ENCODE data around the gene IL1R2.
"Not testable (repeated sequence)": the region's sequence is repeated elsewhere in the genome, so short reads cannot be mapped to it uniquely, and the experiment has no call there.

The IL1R2 gene

DNA sequence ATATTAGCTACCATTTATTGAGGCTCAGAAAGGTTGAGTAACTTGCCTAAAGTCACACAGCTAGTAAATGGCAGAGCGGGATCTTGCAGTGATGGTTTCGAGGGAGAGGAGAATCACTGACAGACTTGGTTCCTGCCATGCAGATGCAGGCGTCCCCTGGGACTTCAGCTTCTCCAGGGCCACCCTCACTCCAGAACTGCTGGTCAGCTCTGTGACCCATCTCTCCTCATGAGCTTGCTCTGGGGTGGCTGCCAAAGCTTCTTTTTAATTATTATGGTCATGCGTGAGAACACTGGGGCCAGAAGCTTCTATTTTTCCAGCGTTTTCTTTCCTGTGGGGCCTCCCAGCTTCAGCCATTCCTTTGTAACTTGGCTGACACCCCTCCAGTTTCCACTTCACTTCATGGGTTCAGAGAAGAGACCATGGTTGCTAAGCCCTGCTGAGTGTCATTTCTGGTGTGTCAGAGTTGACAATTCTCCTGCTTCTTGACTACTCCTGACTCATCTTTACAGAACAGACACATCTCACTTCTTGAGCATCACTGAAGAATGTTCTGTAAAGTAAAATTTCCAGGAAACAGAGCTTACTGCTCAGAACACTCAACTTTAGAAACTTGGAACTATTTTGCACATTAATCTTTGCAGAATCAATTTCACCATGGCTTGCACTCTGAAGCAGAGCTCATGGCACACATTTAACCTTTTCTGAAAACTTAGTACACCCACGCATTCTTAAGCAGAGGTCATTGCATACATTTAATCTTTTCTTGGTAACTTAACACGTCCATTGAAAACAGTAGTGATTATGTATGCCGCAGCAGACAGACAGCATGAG, 70.4 kb downstream of the IL1R2 start:
- no peak for DNase-seq (ENCODE audit: low spot score)

DNA sequence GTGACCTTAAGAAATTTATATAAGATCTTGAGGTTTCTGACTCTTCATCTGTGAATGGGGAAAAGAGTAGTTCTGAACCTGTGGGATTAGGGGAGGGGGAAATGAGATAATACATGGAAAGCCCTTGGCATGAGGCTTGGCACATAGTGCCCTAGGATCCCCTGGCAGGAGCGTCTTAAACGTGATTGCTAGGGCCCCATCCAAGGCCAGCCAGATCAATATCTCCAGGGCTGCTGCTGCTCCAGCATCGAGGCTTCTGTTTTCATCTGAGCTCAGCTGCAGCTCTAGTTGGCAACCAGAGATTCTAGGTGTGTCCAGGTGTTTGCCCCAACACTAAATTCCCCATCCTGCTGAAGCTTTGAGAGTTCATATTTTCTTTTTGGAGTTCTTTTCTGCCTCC, 71.0 kb downstream of the IL1R2 start:
- no peak for DNase-seq (ENCODE audit: low spot score)

DNA sequence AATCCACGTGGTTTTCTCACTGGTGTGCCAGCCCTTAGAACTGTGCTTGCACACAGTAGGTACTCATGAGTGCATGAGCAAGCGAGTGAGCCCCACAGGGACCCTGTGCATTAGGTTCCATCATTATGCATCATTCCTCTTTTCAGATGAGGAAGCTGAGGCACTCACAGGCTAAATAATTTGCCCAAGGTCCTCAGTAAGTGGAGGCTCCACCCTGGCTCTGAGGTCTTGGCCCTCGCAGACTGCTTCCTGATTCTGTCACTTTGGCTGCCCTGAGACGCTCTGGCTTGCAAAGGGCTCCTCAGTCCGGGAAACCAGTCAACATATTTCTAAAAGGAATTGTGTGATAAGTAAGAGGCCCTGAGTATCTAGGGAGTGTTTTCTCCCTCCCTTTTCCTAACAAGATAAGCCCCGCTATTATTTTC, 71.7 kb downstream of the IL1R2 start:
- DNase-seq (ENCODE audit: low spot score), result no peak

DNA sequence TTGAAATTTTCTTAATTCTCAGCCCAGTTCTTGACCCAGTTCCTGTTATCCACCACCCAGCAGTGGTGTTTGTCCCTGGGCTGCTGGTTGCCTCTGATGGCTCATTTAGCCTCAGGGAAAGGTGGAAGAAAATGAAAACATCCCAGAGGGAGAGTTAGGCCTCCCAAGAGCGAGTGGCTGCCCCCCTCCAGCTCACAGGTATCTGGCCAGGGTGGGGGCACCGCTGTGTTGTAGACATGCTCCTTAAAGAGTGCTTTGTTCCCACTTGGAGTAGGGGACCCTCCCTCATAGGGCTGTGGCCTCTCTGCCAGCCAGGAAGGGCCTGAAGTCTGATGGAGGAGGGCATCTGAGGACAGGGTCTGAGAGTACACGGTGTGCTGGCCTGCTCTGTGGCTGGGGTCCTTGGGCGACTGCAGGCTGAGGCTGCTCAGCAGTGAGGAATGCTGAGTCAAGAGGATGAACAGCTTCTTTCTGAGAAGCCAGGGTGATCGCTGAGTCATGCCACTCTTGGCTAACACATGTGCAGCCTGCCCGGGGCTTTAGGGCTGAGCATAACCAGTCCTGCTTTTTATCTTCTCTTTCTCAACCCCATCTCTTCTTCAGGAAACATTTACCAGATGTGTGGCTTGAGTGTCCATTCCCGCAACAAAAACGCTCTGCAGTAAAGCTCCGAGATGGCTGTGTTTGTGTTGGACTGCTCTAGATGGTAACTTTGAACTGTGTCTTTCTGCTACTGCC, 72.3 kb downstream of the IL1R2 start:
- DNase-seq (ENCODE audit: low spot score), result peak; percentile 54

DNA sequence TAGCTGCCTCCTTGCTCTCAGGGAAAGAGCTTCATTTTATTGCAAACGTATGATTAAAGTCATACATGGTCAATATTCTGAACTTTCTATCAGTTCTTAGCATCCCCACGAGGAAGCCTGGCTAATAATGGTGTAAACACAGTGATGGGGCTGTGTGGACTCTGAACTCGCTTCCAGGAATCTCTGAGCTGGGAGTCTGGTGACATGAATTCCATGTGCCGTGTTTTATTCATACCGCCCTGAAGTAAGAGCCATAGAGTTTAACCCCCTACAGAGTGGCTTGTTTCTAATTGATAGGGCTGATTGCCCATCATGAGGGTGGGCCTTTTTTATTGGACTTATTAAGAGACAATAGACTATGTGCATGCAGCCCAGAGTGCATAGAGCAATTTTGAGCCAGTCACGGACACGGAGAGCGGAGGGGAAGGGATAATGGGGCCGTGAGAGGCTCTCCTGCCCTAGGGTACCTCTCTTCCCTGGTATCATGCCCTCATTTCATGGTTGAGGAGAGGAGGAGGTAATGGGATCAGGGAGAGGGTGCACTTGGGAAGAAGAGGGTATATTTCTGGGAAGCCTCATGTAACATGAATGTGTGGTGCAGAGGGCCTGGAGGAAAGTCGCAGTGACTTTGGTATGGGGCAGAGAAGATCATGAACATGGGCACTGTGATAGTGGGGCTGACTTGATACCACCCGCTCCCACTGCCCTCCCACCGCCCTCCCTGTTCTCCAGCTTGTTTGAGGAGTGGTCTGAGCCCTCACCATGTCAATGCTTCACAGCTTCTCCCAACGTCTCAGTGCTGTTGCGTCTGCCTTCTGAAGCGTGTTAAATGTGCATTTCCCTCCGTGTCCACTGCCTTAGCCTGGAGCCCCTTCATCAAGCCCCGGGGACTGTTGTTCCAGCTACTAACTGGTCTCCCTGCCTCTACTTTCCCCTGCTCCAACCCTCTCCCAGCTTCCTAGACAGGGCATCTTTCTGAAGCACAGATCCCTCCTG, 73.2 kb downstream of the IL1R2 start:
- no peak for DNase-seq (ENCODE audit: low spot score)

DNA sequence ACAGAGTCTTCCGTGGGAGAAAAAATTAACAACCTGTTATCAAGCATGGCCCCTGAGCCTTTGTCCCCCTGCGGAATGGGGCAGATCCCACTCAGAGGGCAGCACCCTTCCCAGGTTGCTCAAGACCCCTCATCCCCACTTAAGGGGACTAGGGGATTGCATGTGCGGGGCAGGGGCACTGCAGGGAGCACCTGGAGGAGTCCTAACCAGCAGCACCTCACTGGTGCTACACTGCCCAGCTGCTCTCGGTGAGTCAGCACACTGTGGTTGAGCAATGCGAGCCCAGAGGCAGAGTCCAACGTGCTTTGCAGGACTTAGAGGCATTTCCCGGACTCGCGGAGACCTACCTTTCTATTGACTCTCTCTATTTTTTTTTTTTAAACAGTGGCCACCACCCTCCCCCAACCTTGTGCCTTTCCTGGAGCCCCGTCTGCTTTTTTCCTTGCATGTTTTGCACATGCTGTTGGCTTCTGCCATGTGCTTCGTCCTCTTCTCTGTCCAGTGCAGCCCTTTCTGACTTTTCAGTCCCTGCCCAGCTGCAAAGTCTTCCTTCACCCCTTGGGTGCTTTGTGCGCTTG, 74.0 kb downstream of the IL1R2 start:
- DNase-seq (ENCODE audit: low spot score), result peak; percentile 63

DNA sequence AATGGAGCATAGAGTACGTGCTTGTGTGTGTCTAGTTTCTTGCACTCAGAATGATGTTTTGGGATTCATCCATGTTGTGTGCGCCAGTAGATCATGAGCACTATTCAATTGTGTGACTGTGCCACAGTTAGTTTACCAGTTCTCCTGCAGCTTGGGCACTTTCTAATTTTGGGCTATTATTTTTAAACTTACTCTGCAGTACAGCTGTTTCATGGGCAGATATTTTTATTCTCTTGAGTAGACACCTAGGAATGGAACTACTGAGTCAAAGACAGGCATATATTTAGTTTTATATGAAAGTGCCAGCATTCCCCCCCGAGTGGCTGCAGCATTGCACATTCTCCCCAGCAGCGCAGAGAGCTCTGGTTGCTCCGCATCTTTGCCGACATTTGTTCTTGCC, 74.8 kb downstream of the IL1R2 start:
- DNase-seq (ENCODE audit: low spot score), result no peak

DNA sequence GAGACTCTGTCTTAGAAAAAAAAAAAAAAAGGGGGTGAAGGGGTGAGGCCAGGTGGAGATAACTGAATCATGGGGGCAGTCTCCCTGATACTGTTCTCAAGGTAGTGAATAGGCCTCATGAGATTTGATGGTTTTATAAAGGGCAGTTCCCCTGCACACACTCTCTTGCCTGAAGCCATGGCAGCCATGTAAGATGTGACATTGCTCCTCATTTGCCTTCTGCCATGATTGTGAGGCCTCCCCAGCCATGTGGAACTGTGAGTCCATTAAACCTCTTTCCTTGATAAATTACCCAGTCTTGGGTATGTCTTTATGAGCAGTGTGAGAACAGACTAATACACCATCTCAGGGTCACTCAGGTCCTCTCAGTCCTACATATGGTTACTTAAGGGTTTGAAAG, 76.4 kb downstream of the IL1R2 start:
- not testable (repeated sequence) for DNase-seq (ENCODE audit: low spot score)

DNA sequence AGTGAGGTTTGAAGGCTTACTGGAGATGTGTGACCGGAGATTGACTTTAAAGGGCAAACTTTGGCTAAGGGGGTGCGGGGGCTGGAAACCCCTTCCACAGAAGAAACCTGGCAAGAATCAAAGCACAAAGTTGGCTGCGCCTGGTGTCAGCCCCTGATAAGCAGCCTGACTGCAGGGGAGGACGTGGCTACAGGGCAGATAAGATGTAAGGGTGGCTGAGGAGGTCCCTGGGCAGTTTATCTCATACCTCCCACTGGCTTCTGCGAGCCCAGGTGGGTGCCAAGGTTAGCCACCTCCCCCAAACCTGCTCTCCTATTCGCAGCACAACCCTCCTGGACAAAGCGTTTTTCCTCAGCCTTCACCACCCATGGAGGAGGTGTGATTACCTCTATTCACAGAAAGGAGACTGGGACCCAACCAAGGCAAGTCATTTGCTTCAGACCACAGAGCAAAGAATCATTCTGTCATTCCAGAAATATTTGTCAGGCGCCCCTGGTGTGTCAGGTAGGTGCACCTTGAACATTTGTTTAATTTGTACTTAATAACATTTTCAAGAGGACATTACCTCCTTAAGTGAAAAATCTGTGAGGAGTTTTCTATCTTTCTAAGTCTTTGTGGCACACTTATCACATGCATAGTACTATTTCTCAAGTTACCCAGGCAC, 77.7 kb downstream of the IL1R2 start:
- DNase-seq (ENCODE audit: low spot score), result no peak

DNA sequence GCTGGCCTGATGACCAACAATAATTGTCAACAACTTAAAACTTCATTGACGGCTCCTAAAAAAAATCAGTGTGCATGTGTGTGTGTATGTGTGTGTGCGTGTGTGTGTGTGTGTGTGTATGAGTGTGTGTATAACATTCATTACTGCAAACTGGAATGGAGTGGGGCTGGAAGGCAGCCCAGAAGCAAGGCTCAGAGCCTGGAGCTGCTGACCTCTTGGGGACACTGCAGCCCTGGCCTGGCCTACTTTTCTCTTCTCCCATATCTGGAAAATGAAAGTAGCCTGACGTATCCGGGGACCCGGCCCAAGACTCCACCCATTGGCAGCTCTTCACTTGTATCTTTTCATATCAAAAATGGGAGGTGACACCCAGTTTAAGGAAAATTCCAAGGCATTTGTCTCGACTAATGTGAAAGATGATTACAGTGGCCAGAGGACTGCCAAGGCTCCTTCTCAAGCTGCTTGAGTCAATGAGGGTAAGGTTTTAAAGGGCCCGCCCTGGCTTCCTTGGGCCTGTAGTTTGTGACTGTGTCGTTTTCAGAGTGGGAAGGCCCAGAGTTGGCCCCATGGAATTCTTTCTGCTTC, 78.4 kb downstream of the IL1R2 start:
- no peak for DNase-seq (ENCODE audit: low spot score)

DNA sequence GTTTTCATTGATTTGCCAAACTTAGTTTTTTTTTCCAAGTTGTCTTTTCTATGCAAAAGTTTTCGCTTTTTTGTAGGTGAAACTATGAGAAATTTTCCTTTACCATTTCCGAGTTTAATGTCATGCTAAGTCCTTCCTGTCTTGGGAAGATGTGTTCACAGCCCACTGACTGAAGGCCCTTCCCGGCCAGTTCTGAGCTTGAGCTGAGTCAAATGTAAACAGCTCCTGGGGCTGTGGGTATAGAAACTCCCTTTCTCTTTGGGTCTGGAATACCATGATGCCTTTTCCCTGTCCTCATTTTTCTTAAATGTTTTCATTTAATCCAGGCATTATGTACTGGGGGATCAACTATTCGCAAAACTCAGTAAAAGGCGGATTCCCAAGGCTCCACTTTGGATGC, 81.0 kb downstream of the IL1R2 start:
- no peak for DNase-seq (ENCODE audit: low spot score)

DNA sequence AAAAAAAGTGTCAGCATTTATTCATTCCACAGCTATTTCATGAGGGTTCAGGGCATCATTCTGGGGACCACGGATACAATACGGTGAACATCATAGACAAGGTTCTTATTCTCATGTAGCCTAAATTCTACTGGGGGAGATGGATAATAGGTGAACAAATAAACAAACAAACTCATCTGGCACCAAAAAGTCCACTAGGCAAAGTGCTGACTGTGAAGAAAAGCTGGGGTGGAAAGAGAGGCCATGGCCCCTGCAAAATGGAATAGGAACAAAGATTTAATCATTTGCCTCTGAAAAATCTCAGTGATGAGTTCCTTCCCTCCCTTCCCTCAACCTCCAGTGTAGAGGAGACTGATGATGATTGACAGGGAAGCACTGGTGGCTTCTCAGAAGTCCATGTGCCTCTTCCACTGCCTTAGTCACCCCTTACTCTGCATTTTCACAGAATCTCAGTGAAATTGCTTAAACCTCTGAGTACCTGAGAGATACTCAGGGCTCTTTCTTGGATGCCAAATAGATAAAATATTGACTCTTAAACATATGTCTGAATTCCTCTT, 81.5 kb downstream of the IL1R2 start:
- no peak for DNase-seq (ENCODE audit: low spot score)

DNA sequence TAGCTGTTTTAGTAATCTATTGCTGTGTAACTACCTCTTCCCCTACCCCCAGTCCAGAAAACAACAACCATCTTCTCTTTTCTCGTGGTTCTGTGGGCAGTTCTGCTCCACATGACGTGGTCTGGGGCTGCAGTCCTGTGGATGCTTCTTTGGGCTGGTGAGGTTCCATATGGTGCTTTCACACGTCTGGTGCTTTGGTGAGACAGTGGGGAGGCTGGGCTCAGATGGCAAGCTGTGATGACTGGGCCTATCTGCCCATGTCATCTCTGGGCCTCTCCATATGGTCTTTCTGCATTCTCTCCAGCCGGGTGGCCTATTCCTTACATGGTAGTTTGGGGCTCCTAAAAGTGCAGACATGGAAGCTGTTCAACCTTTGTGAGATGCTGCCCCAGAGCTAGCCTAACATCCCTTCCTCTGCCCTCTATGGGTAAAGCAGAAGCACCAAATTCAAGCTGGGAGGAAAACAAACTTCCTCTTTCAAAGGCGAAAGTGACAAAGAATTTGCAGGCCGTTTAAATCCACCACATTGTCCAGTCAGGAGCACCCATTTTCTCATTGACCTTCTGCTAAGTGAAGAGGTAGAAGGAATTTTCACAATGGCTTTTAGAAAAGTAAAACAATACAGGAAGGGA, 82.5 kb downstream of the IL1R2 start:
- no peak for DNase-seq (ENCODE audit: low spot score)

DNA sequence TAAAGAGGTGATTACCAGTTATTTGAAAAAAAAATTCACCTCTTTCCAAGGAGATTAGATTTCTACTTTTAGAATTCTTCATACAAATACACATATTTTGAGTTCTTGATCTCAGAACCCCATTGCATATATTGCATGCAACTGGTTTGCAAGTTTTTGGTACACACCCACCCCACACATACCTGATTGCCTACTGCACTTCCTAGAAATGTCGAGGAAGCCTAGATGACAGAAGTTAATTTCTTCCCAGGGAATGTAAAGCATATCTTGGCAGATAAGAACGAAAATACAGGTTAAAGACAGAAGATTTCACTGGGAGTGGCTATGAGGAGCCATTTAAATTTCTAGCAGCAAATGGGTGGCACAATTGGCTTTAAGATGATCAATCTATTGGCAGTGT, 83.7 kb downstream of the IL1R2 start:
- no peak for DNase-seq (ENCODE audit: low spot score)

DNA sequence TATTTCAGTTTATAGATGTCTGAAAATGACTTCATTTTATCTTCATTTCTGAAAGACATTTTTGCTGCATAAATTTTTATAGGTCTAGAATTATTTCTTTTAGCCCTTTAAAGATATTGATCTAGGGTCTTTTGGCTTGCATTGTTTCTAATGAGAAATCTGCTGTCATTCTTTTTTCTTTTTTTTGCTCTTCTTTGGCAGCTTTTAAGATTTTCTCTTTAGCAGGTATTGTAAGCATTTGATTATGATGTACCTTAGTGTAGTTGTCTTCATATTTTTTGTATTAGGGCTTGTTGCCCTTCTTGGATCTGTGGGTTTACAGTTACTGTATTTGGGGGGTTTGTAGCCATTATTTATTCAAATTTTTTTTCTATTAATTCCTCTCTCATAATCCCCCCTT, 84.8 kb downstream of the IL1R2 start:
- DNase-seq (ENCODE audit: low spot score), result no peak

Measured in SW480 (cell line).